ENCODE measurements around the gene UGT1A7.

UGT1A7 gene

GRCh38 chr2:233801357-233802131 is 119.8 kb downstream of the UGT1A7 start:
- no peak for DNase-seq (ENCODE audit: low read depth in 1 of 2, low spot score in 1 of 2)
- no peak for TF ChIP-seq JUND (IDR thresholded peaks at IDR 0.05; ENCODE audit: low read depth)
- in situ Hi-C loops (cut with HindIII; ENCODE audit: low pct_unique_long_range_greater_than_20kb, low sequenced_read_pairs): no loop called here

- DNase-seq (ENCODE audit: low read depth in 1 of 2, low spot score in 1 of 2): no peak
- in situ Hi-C loops (cut with HindIII; ENCODE audit: low pct_unique_long_range_greater_than_20kb, low sequenced_read_pairs): no loop called here
- TF ChIP-seq JUND (IDR thresholded peaks at IDR 0.05; ENCODE audit: low read depth): no peak
Observed at GRCh38 chr2:233802132-233802815, 120.6 kb downstream of the UGT1A7 start.

GRCh38 chr2:233803292-233803911 is 121.7 kb downstream of the UGT1A7 start:
- in situ Hi-C loops (cut with HindIII; ENCODE audit: low pct_unique_long_range_greater_than_20kb, low sequenced_read_pairs): no loop called here
- DNase-seq (ENCODE audit: low read depth in 1 of 2, low spot score in 1 of 2): no peak
- TF ChIP-seq JUND (IDR thresholded peaks at IDR 0.05; ENCODE audit: low read depth): no peak

- TF ChIP-seq JUND (IDR thresholded peaks at IDR 0.05; ENCODE audit: low read depth): no peak
- no peak for DNase-seq (ENCODE audit: low read depth in 1 of 2, low spot score in 1 of 2)
- in situ Hi-C loops (cut with HindIII; ENCODE audit: low pct_unique_long_range_greater_than_20kb, low sequenced_read_pairs): no loop called here
Observed at GRCh38 chr2:233803994-233804393, 122.3 kb downstream of the UGT1A7 start.

GRCh38 chr2:233807215-233807865 is 125.6 kb downstream of the UGT1A7 start:
- DNase-seq (ENCODE audit: low read depth in 1 of 2, low spot score in 1 of 2): no peak
- in situ Hi-C loops (cut with HindIII; ENCODE audit: low pct_unique_long_range_greater_than_20kb, low sequenced_read_pairs): no loop called here
- TF ChIP-seq JUND (IDR thresholded peaks at IDR 0.05; ENCODE audit: low read depth): no peak

- DNase-seq (ENCODE audit: low read depth in 1 of 2, low spot score in 1 of 2): no peak
- TF ChIP-seq JUND (IDR thresholded peaks at IDR 0.05; ENCODE audit: low read depth): no peak
- in situ Hi-C loops (cut with HindIII; ENCODE audit: low pct_unique_long_range_greater_than_20kb, low sequenced_read_pairs): no loop called here
Observed at GRCh38 chr2:233807966-233808935, 126.5 kb downstream of the UGT1A7 start.

- TF ChIP-seq JUND (IDR thresholded peaks at IDR 0.05; ENCODE audit: low read depth): no peak
- DNase-seq (ENCODE audit: low read depth in 1 of 2, low spot score in 1 of 2): no peak
- in situ Hi-C loops (cut with HindIII; ENCODE audit: low pct_unique_long_range_greater_than_20kb, low sequenced_read_pairs): no loop called here
Observed at GRCh38 chr2:233810385-233810784, 128.7 kb downstream of the UGT1A7 start.

GRCh38 chr2:233811087-233811486 is 129.4 kb downstream of the UGT1A7 start:
- no peak for DNase-seq (ENCODE audit: low read depth in 1 of 2, low spot score in 1 of 2)
- in situ Hi-C loops (cut with HindIII; ENCODE audit: low pct_unique_long_range_greater_than_20kb, low sequenced_read_pairs): no loop called here
- TF ChIP-seq JUND (IDR thresholded peaks at IDR 0.05; ENCODE audit: low read depth): no peak

GRCh38 chr2:233811732-233812131 is 130.0 kb downstream of the UGT1A7 start:
- no peak for DNase-seq (ENCODE audit: low read depth in 1 of 2, low spot score in 1 of 2)
- in situ Hi-C loops (cut with HindIII; ENCODE audit: low pct_unique_long_range_greater_than_20kb, low sequenced_read_pairs): no loop called here
- no peak for TF ChIP-seq JUND (IDR thresholded peaks at IDR 0.05; ENCODE audit: low read depth)

- TF ChIP-seq JUND (IDR thresholded peaks at IDR 0.05; ENCODE audit: low read depth): no peak
- DNase-seq (ENCODE audit: low read depth in 1 of 2, low spot score in 1 of 2): no peak
- in situ Hi-C loops (cut with HindIII; ENCODE audit: low pct_unique_long_range_greater_than_20kb, low sequenced_read_pairs): no loop called here
Observed at GRCh38 chr2:233813236-233814055, 131.7 kb downstream of the UGT1A7 start.
